ENCODE results near the gene TAF11L9. TPM values are rescaled to one million over a fixed set of nuclear protein-coding genes. Genes with fewer than 3 reads are reported as not detected.
"Not testable (repeated sequence)": the region's sequence is repeated elsewhere in the genome, so short reads cannot be mapped to it uniquely, and the experiment has no call there.

Gene TAF11L9
- not detected in 2 replicates for total RNA-seq (ENCODE audit: low replicate concordance)

GRCh38 chr5:17594255-17594654 is at the start of gene TAF11L9:
Gene TAF11L9 (minus strand): TSS chr5:17594394.
- DNase-seq (ENCODE audit: low read depth) = not testable (repeated sequence)

GRCh38 chr5:17634160-17634559 is 40.0 kb upstream of the TAF11L9 start, which contains the start of gene TAF11L14:
Gene TAF11L14 (plus strand): TSS chr5:17634460.
- TF ChIP-seq CTCF (IDR thresholded peaks at IDR 0.05; ENCODE audit: insufficient read depth, low read length) = no peak

More at GRCh38 chr5:17594255-17594654, at the start of gene TAF11L9:
- not testable (repeated sequence) for H3K4me3 ChIP-seq (ENCODE audit: low read depth, low read length)

DNA sequence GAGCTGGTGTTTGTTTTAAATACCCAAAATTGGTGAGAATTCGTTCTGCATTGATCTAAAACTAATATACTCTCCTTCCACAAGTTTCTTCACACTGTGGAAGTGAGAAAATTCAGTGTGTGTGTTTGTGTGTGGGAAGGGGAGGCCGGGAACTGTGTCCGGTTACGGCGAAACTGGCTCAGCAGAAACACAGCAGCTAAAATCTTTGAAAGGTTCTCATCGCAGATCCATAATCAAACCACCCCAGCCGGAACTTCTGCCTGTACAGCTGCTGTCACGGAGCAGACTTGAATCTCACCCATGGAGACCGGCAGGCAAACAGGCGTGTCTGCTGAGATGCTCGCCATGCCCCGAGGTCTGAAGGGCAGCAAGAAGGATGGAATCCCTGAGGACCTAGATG is 37.6 kb upstream of the TAF11L9 start, which contains the start of gene TAF11L13:
TSS of gene TAF11L13 (plus strand) at position 301 of the 400 bp plus-strand sequence.
- not testable (repeated sequence) for H3K4me3 ChIP-seq (ENCODE audit: low read depth, low read length); DNase-seq (ENCODE audit: low read depth)

More at GRCh38 chr5:17634160-17634559, 40.0 kb upstream of the TAF11L9 start, which contains the start of gene TAF11L14:
- no peak within 1 kb of the TSS for H3K4me3 ChIP-seq (ENCODE audit: low read depth, low read length)
- DNase-seq (ENCODE audit: low read depth) = no peak

DNA sequence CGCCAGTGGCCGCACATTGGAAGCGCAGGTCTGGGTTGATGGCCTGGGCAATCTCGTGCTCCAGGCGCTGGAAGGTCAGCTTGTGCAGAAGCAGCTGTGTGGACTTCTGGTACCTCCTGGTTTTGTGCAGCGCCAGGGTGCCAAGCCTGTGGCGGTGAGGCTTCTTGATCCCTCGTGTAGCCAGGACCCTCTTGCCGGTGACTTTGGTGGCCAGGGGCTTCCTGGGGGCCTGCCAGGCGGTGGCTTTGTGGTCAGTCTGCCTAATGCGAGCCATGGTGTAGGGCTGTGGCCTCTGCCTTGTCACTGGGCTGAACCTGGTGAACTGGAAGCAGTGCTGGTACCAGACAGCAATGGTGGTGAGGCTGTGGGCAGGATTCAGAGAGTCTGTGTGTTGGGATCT is 31.5 kb upstream of the TAF11L9 start:
- no peak for TF ChIP-seq CTCF (IDR thresholded peaks at IDR 0.05; ENCODE audit: insufficient read depth, low read length)
- no peak for DNase-seq (ENCODE audit: low read depth)
- H3K4me3 ChIP-seq (ENCODE audit: low read depth, low read length) = no peak overlapping the region

DNA sequence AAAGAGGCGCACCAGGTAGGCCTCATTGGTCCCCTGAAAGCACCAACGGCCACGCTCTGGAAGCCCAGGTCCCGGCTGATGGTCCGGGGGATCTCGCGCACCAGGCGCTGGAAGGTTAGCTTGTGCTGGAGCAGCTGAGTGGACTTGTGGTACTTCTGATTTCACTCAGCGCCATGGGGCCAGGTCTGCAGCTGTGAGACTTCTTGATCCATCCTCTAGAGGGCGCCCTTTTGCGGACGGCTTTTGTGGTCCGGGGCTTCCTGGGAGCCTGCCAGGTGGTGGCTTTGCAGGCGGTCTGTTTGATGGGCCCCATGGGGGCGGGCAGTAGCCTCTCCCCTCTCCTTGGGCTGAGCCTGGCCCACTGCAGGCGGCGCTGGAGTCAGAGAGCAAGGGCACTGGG is 26.4 kb upstream of the TAF11L9 start:
- no peak for TF ChIP-seq CTCF (IDR thresholded peaks at IDR 0.05; ENCODE audit: insufficient read depth, low read length)
- DNase-seq (ENCODE audit: low read depth) = no peak
- no peak overlapping the region for H3K4me3 ChIP-seq (ENCODE audit: low read depth, low read length)

- TF ChIP-seq CTCF (IDR thresholded peaks at IDR 0.05; ENCODE audit: insufficient read depth, low read length) = no peak
- H3K4me3 ChIP-seq (ENCODE audit: low read depth, low read length) = no peak overlapping the region
- no peak for DNase-seq (ENCODE audit: low read depth)
These were observed 25.2 kb upstream of the TAF11L9 start for GRCh38 chr5:17619354-17619753.

DNA sequence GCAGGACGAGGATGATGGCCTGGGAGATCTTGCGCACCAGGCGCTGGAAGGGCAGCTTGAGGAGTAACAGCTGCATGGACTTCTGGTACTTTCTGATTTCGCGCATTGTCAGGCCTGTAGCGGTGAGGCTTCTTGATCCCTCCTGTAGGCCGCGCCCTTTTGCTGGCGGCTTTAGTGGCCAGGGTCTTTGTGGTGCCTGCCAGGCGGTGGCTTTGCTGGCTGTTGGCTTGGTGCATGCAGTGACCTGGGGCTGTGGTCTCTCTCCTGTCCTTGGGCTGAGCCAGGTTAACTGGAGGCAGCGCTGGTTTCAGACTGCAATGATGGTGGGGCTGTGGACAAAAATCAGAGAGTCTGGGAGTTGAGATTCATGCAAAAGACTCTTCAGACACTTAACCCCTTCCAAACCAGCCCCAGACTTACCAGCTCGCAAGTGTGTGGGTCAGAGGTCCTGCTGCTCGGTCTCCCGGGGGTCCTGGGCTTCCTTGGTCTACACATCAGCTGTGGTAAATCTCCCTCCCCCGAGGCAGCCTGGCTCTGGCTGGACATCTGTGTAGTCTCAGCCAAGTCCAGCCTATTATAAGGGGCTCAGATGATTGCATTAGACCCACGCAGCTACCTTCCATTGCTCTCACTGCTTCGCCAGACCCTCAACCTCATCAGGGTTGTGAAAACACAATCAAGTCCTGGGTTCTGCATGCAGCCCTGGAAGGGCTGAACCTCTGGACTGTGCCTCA is 20.8 kb upstream of the TAF11L9 start:
- no peak for DNase-seq (ENCODE audit: low read depth)
- no peak overlapping the region for H3K4me3 ChIP-seq (ENCODE audit: low read depth, low read length)
- no peak for TF ChIP-seq CTCF (IDR thresholded peaks at IDR 0.05; ENCODE audit: insufficient read depth, low read length)

DNA sequence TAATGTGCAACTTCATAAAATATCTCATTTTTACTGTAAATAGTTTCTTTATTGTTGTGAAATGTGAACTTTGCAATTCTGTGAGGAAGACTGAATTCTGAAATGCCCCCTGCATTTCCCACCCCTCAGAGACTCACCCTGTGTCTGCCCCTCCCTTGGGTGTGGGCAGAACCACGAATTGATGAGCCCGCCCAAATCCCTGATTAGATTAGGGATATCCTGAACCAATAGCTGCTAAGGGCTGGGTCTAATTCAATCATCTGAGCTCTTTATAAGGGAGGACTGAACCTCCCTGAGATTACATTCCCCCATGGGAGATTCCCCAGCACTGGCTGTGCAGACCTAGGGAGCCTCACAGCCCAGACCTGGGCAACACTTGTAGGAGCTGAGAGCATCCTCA is 15.9 kb upstream of the TAF11L9 start, which contains the start of gene TAF11L12:
TSS of gene TAF11L12 (plus strand) at position 301 of the 400 bp plus-strand sequence.
- not testable (repeated sequence) for H3K4me3 ChIP-seq (ENCODE audit: low read depth, low read length); DNase-seq (ENCODE audit: low read depth)

DNA sequence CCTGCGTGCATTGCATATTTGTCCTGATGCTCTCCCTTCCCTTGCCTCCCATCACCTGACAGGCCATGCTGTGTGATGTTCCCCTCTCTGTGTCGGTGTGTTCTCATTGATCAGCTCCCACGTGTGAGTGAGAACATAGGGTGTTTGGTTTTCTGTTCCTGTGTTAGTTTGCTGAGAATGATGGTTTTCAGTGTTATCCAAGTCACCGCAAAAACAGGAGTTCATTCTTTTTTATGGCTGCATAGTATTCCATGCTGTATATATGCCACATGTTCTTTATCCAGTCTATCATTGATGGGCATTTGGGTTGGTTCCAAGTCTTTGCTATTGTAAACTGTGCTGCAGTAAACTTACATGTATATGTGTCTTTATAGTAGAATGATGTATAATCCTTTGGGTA is 13.3 kb upstream of the TAF11L9 start:
- H3K4me3 ChIP-seq (ENCODE audit: low read depth, low read length); DNase-seq (ENCODE audit: low read depth): not testable (repeated sequence)
